ENCODE measurements around the gene PNMA5.

- TF ChIP-seq CTCF (IDR thresholded peaks at IDR 0.05) (no peak), POLR2A (IDR thresholded peaks at IDR 0.05) (no peak)
Measured at GRCh38 chrX:152991123-152991522, 2.8 kb downstream of the PNMA5 start.

Measured in body of pancreas (tissue), 4 donors.